HepG2 (cell line): ENCODE data around the gene CASKIN1. TPM values are rescaled to one million over a fixed set of nuclear protein-coding genes. Genes with fewer than 3 reads are reported as not detected.

Experiments used
- AHR ChIP-seq: IDR thresholded peaks from 2 replicates; pipeline ENCODE4 v1.6.1; 2018; ENCODE audit warnings: missing genetic modification reagents, missing compliant biosample characterization
- BCL6 ChIP-seq: IDR thresholded peaks from 2 replicates; pipeline ENCODE4 v1.6.1; 2016; ENCODE audit warnings: missing genetic modification reagents, missing compliant biosample characterization
- CAMTA2 ChIP-seq: sonication (generic); formaldehyde crosslinking; IDR thresholded peaks from 2 replicates; pipeline ENCODE4 v1.4.0; 2020; ENCODE audit warnings: mild to moderate bottlenecking, missing genetic modification reagents, borderline replicate concordance
- EHMT2 ChIP-seq: fragments of 200-600 bp; sonication (generic); IDR thresholded peaks from 2 replicates; pipeline ENCODE4 v1.7.0; 2017; ENCODE audit warnings: antibody characterized with exemption, low read depth, low read length, borderline replicate concordance
- KLF16 ChIP-seq, 2 experiments: sonication (generic) in 1 of 2; formaldehyde crosslinking in 1 of 2; IDR thresholded peaks; 2 replicates each; pipeline versions ENCODE4 v1.6.1 to v1.8.0; 2016 to 2023; ENCODE audit warnings: missing genetic modification reagents in 2 of 2, missing compliant biosample characterization in 1 of 2
- KMT2A ChIP-seq: sonication (generic); formaldehyde crosslinking; IDR thresholded peaks from 2 replicates; pipeline ENCODE4 v1.4.0; 2020; ENCODE audit warnings: missing genetic modification reagents
- LCORL ChIP-seq, 2 experiments: fragments of 450-650 bp in 1 of 2; sonication (generic) in 1 of 2; formaldehyde crosslinking in 1 of 2; IDR thresholded peaks; 2 replicates each; pipeline versions ENCODE4 v1.5.0 to v1.6.1; 2017 to 2020; ENCODE audit warnings: antibody characterized with exemption in 1 of 2, missing genetic modification reagents in 1 of 2
- MAF1 ChIP-seq: sonication (generic); formaldehyde crosslinking; IDR thresholded peaks from 2 replicates; pipeline ENCODE4 v1.5.0; 2020; ENCODE audit warnings: missing genetic modification reagents, borderline replicate concordance
- MAFG ChIP-seq: sonication (generic); formaldehyde crosslinking; IDR thresholded peaks from 2 replicates; pipeline ENCODE4 v1.5.1; 2020; ENCODE audit warnings: mild to moderate bottlenecking, missing genetic modification reagents
- MLLT10 ChIP-seq: sonication (generic); formaldehyde crosslinking; IDR thresholded peaks from 2 replicates; pipeline ENCODE4 v1.4.0; 2020; ENCODE audit warnings: missing genetic modification reagents
- NCOA1 ChIP-seq: sonication (generic); formaldehyde crosslinking; IDR thresholded peaks from 2 replicates; pipeline ENCODE4 v1.9.0; 2021; ENCODE audit warnings: missing genetic modification reagents
- PCBP1 ChIP-seq: fragments of 200-400 bp; formaldehyde crosslinking; IDR thresholded peaks from 2 replicates; pipeline ENCODE4 v1.6.1; 2017; ENCODE audit warnings: mild to moderate bottlenecking, low read depth, low read length, borderline replicate concordance
- PTBP1 ChIP-seq: fragments of 200-400 bp; formaldehyde crosslinking; IDR thresholded peaks from 2 replicates; pipeline ENCODE4 v1.6.1; 2018; ENCODE audit warnings: low read length, low read depth; ENCODE audit not compliant: poor library complexity, severe bottlenecking
- TEAD3 ChIP-seq: optimal IDR thresholded peaks from 2 replicates; pipeline ENCODE3; 2016; ENCODE audit warnings: borderline replicate concordance
- THYN1 ChIP-seq: sonication (generic); formaldehyde crosslinking; IDR thresholded peaks from 2 replicates; pipeline ENCODE4 v1.8.1; 2023; ENCODE audit warnings: low read depth, mild to moderate bottlenecking, moderate library complexity, missing genetic modification reagents, borderline replicate concordance
- ZKSCAN8 ChIP-seq: IDR thresholded peaks from 2 replicates; pipeline ENCODE4 v1.6.1; 2016; ENCODE audit warnings: borderline replicate concordance, missing genetic modification reagents, missing compliant biosample characterization
- ZMAT5 ChIP-seq: sonication (generic); formaldehyde crosslinking; IDR thresholded peaks from 2 replicates; pipeline ENCODE4 v1.5.0; 2020; ENCODE audit warnings: mild to moderate bottlenecking, low read depth, missing genetic modification reagents, borderline replicate concordance
- ZNF160 ChIP-seq: sonication (generic); formaldehyde crosslinking; IDR thresholded peaks from 2 replicates; pipeline ENCODE4 v1.8.0; 2022; ENCODE audit warnings: mild to moderate bottlenecking, inconsistent platforms, missing genetic modification reagents
- ZNF546 ChIP-seq: sonication (generic); formaldehyde crosslinking; conservative IDR thresholded peaks from 2 replicates; pipeline ENCODE4 v1.8.1; 2023; ENCODE audit warnings: mild to moderate bottlenecking, missing genetic modification reagents
- ZNF580 ChIP-seq: IDR thresholded peaks from 2 replicates; pipeline ENCODE4 v1.6.1; 2016; ENCODE audit warnings: low read depth, borderline replicate concordance
- ZNF782 ChIP-seq: sonication (generic); formaldehyde crosslinking; IDR thresholded peaks from 2 replicates; pipeline ENCODE4 v1.4.0; 2020; ENCODE audit warnings: missing genetic modification reagents, mild to moderate bottlenecking, borderline replicate concordance
- ZNF841 ChIP-seq: sonication (generic); formaldehyde crosslinking; IDR thresholded peaks from 2 replicates; pipeline ENCODE4 v1.8.1; 2023; ENCODE audit warnings: missing genetic modification reagents, borderline replicate concordance
- polyA plus RNA-seq, 8 experiments: library from polyadenylated mRNA; depleted of rRNA in 3 of 8; stranded (reverse) in 7 of 8; unstranded in 1 of 8; fragments of >200 nt; fragmentation: Illumina TruSeq in 4 of 8; extraction: Trizol in 4 of 8; gene quantifications; 2 replicates each; pipeline versions ENCODE4 v1.2.1 to v1.2.3, GENCODE V29; 2011 to 2016; ENCODE audit warnings: low read depth in 4 of 8, missing spikeins in 1 of 8, mixed read lengths in 1 of 8; ENCODE audit not compliant: insufficient read depth in 1 of 8
- total RNA-seq, 5 experiments: library from RNA; depleted of rRNA; stranded (reverse); fragments of >200 nt; fragmentation: Illumina TruSeq; extraction: Trizol; gene quantifications; 2 replicates each; pipeline ENCODE4 v1.2.3, GENCODE V29; 2016; ENCODE audit warnings: low read depth in 1 of 5
- TF ChIP-seq, protein P1 (sequence below), 2 experiments: sonication (generic) in 1 of 2; formaldehyde crosslinking in 1 of 2; IDR thresholded peaks; 2 replicates each; pipeline versions ENCODE4 v1.4.0 to v1.6.1; 2016 to 2020; ENCODE audit warnings: borderline replicate concordance in 1 of 2, low read depth in 1 of 2, mild to moderate bottlenecking in 1 of 2, missing genetic modification reagents in 1 of 2
- TF ChIP-seq, protein P2 (sequence below): sonication (generic); formaldehyde crosslinking; IDR thresholded peaks from 2 replicates; pipeline ENCODE4 v1.4.0; 2020; ENCODE audit warnings: mild to moderate bottlenecking, low read depth, missing genetic modification reagents

CASKIN1 gene
- total and polyA plus RNA-seq, 2 of the 13 experiments (the other 11 are each of a cell fraction or from before 2014, with no cell fraction given) = 1.2 to 2.2 TPM

DNA sequence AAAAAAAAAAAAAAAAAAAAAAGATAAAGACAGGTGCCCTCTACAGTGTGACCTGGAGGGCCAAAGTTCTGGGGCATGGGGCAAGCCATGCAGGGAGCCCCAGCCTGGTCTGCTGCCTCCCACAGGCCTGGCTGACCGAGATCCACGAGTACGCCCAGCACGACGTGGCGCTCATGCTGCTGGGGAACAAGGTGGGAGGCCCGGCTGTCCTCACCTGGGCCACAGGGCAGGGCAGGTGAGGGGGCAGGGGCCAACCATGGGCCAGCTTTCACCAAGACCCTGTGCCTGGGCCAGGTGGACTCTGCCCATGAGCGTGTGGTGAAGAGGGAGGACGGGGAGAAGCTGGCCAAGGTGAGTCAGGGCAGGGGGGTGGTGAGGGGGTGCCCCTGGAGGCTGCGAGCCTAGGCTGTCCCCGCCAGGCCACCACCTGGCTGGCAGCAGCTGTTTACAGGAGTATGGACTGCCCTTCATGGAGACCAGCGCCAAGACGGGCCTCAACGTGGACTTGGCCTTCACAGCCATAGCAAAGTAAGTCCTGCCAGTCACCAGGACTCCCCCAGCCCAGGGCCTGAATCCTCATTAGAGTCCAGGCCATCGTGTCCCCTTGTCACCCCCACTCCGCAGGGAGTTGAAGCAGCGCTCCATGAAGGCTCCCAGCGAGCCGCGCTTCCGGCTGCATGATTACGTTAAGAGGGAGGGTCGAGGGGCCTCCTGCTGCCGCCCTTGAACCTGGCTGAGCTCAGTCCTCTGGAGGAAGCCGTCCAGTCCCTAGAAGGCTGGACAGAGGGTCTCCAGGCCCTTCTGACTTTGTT lies 43.5 kb downstream of the CASKIN1 start (continued):
- TF ChIP-seq NCOA1 (CRISPR knock-in tag) (no peak), ZNF546 (CRISPR knock-in tag) (no peak), ZKSCAN8 (0 out of 2 replicates have a peak, but pooled peaks have one; percentile 14), LCORL (IDR thresholded peaks at IDR 0.05) (no peak), LCORL (CRISPR knock-in tag; IDR thresholded peaks at IDR 0.05) (no peak), PCBP1 (peak; percentile 69), ZNF580 (no peak), MAFG (CRISPR knock-in tag) (no peak), BCL6 (CRISPR knock-in tag) (peak; percentile 46; the same call in 1 of the 2 replicates), ZMAT5 (no peak), MLLT10 (no peak), MAF1 (CRISPR knock-in tag) (no peak), PTBP1 (no peak), KLF16 (CRISPR knock-in tag; IDR thresholded peaks at IDR 0.05) (0 out of 4 replicates have a peak, but pooled peaks of 1 of the 2 experiments have one; percentile 38), AHR (CRISPR knock-in tag) (0 out of 2 replicates have a peak, but pooled peaks have one; percentile 15), THYN1 (CRISPR knock-in tag) (no peak), EHMT2 (no peak), ZNF782 (CRISPR knock-in tag) (peak; percentile 54; the same call in 1 of the 2 replicates), TEAD3 (no peak), KMT2A (CRISPR knock-in tag) (no peak), ZNF160 (CRISPR knock-in tag) (peak; percentile 24; the same call in 1 of the 2 replicates), CAMTA2 (CRISPR knock-in tag) (no peak), ZNF841 (CRISPR knock-in tag) (no peak)
- TF ChIP-seq, protein P1, sequence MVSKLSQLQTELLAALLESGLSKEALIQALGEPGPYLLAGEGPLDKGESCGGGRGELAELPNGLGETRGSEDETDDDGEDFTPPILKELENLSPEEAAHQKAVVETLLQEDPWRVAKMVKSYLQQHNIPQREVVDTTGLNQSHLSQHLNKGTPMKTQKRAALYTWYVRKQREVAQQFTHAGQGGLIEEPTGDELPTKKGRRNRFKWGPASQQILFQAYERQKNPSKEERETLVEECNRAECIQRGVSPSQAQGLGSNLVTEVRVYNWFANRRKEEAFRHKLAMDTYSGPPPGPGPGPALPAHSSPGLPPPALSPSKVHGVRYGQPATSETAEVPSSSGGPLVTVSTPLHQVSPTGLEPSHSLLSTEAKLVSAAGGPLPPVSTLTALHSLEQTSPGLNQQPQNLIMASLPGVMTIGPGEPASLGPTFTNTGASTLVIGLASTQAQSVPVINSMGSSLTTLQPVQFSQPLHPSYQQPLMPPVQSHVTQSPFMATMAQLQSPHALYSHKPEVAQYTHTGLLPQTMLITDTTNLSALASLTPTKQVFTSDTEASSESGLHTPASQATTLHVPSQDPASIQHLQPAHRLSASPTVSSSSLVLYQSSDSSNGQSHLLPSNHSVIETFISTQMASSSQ (IDR thresholded peaks at IDR 0.05; ENCODE audit: low read depth) = no peak
- TF ChIP-seq, protein P1 (CRISPR knock-in tag; IDR thresholded peaks at IDR 0.05; ENCODE audit: borderline replicate concordance) = peak; percentile 22; the same call in 1 of the 2 replicates
- TF ChIP-seq, protein P2, sequence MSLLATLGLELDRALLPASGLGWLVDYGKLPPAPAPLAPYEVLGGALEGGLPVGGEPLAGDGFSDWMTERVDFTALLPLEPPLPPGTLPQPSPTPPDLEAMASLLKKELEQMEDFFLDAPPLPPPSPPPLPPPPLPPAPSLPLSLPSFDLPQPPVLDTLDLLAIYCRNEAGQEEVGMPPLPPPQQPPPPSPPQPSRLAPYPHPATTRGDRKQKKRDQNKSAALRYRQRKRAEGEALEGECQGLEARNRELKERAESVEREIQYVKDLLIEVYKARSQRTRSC (CRISPR knock-in tag) = no peak
